Fibroblast of upper back skin (primary cell): ENCODE results near the gene PLPPR3.
A peak's percentile ranks its signal among the peaks of the same experiment; 100 is the strongest.

Experiments
- DNase-seq: peaks from one replicate; pipeline ENCODE4 v3.0.0-alpha.2; 2013

The PLPPR3 gene

DNA sequence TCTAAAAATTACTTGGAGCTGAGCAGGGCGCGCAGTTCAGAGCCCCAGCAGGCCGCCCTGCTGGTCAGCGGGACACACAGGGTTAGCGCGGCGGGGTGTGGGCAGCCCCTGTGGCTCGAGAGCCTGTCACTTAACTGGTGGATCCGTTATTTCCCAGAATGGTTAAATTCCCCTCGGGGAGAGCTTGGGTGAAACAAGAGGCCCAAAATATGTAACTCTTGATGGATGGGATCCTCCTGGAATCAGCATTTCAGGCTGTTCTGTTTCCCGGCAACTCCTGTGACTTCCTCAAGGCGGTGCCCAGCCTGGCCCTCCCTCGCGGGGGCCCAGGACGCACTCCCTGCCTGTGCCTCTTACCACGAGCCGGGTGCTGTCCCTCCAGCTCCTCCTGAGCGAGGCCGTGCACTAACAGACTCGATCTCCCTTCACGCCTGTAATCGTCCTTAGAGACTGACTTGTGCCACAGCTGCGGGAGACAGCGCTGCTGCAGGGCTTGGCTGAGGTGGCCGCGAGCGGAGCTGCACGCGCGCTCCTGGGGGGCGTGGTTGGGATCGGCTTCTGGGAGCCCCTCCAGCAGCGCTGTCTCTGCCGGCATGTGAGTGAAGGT lies 14.8 kb downstream of the PLPPR3 start:
- no peak for DNase-seq

DNA sequence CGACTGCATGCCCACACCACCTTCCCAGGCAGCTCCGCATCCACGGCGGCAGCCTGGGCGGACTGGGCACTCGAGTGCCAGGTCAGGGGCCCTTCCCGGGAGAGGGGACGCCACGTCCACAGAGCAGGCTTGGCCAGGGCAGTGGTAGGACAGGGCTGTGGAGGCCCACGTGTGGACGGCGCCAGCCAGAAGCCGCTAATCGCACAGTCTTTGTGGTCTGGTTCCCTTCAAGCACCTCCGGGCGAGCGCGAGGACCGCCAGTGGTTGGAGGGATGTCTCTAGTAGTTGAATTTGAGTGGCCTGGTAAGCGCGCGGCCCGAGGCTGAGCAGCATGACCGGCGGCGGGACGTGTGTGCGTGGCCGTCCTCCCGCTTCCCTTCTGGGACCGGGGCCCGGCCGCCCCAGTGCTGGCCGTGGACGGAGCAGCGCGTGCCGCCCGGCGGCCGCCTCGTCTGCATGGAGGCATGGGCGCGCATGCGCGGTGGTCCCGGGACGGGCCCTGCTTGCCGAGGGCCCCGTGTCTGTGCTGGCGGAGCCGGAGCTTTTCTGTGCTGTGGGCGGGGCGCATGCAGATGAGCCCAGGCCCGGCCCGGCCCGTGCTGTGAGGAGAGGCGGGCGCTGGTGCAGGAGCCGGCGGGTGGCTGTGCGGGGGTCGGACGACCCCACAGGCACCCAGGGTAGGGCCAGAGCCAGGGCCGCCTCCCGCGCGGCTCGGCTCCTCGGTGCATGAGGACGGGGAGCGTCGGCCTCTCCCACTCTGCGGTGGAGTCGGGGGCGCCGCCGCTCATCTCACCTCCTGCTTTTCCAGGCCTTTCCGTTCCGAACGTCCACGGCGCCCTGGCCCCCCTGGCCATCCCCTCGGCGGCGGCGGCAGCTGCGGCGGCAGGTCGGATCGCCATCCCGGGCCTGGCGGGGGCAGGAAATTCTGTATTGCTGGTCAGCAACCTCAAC lies 15.9 kb downstream of the PLPPR3 start:
- DNase-seq: no peak

DNA sequence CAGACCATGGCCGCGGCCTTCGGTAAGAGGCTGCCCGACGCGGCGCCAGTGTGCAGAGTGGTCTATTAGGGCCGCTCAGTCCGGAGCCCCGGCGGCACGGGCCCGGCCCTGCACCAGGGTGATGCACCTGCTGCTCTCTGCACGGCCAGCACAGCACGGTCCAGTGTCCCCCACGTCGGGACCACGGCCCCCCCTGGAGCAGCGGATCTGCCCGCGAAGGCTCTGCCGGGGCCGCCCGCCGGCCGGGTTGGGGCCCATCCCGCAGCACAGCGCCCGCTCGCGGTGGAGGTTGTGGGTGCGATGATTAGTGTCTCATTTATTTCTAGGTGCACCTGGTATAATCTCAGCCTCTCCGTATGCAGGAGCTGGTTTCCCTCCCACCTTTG lies 16.6 kb downstream of the PLPPR3 start:
- DNase-seq: no peak

DNA sequence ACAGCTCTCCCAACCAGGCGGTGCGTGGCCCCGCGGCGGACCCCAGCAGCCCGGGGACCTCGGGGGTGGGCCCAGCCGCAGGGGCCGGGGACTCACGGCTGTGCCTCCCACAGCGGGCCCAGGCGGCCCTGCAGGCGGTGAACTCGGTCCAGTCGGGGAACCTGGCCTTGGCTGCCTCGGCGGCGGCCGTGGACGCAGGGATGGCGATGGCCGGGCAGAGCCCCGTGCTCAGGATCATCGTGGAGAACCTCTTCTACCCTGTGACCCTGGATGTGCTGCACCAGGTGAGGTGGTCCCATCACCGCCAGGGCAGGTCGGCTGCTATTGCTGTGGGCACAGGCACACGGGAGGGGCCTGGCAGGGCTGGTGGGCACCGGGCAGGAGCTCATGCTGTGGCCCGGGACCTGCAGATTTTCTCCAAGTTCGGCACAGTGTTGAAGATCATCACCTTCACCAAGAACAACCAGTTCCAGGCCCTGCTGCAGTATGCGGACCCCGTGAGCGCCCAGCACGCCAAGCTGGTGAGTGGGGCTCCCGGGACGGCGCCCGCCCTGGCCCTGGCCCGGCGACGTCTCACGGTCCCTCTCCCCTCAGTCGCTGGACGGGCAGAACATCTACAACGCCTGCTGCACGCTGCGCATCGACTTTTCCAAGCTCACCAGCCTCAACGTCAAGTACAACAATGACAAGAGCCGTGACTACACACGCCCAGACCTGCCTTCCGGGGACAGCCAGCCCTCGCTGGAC lies 17.2 kb downstream of the PLPPR3 start:
- no peak for DNase-seq

DNA sequence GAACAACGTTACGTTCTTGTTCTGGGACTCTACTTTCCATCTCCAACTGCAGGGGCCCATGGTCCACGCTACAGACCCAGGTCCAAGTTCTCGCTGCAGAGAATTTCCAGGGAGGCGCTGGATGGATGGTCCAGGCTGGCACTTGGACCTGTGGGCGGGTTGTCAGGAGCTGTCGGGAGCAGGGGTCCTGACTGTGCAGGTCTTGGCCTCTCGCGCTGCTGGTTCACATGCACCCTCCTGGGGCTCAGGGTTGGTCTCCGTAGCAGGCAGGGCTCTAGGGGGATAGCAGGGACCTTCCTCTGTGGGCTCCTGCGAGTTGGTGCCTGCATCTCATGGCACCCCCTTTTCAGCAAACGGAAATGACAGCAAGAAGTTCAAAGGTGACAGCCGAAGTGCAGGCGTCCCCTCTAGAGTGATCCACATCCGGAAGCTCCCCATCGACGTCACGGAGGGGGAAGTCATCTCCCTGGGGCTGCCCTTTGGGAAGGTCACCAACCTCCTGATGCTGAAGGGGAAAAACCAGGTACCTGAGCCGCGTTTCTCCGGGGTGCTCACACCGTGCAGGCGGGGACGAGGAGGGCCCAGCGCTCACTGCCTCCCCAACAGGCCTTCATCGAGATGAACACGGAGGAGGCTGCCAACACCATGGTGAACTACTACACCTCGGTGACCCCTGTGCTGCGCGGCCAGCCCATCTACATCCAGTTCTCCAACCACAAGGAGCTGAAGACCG lies 17.9 kb downstream of the PLPPR3 start:
- no peak for DNase-seq

DNA sequence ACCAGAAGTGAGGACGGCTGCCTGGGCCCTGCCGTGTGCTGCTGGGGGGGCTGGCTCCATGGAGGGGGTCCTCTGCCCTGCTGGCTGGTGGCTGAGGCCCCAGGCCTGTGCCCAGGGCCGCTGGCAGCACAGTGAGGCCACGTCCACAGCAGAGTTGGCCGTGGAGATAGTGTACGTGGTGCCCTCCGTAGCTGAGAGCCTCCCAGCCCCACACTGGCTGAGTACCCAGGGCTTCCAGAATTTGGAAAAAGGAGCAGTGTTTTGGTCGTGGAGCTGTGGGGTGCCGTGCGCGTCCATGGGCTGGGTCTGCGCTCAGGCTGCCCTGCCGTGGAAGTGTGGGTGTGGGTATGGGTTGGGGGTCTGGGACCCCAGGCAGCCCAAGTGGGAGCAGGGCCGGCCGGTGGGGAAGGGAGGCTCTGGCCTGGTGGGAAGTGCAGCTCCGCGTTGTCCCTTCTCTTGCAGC lies 18.6 kb downstream of the PLPPR3 start:
- DNase-seq: no peak

DNA sequence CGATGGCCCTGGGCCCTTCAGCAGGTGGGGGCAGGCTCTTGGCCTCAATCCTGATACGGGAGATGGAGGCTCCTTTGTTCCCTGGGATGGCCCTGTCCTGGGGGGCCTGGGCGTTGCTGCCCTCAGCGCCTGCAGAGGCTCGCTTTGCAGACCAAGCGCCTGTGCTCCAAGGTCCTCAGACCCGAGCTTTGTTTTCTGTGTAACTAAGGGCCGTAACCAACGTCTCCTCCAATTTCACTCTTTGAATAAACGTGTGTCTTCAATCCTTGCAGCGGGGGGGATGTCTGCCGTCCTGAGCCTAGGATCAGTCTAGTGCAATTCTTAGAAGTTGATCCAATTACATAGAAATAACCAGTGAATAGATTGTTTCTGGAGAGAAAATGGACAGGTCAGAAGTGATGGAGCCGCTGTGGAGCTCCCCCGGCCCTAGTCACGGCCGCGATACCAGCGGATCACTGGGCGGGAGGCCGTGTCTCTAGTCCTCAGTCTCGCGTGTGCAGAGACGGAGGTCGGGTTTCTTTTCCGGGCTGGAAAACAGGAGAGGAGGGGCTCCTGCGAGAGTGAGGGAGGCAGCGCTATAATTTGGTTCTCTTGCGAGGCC lies 19.2 kb downstream of the PLPPR3 start:
- DNase-seq: no peak

DNA sequence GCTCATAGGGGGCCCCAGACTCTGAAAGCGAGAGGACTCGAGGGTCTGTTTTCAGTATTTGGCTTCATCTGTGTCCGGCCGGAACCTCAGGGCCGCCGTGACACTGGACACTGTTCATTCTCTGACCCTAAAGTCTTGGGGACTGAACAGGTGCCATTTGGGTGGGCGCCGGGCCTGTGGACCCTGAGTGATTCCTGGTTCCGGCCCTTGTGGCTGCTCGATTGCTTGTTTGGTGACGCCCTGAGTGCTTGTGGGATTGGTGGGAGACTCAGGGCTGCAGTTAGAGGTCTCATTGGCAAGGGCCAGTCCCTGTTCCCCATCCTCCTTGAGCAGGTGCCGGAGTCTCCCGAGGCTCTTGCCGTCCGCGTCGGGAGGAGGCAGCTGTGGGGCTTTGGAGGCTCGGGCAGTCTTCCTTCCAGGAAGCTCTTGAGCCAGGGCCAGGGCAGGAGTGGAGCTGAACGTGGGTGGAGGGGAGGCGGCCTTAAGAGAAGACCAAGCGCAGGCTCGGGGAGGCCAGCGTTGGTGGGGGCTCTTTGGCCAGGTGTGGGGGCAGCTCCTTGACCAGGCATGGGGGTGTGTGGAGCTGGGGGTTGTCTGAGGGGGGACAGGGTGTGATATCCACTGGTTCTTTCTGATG lies 19.8 kb downstream of the PLPPR3 start:
- DNase-seq: no peak

DNA sequence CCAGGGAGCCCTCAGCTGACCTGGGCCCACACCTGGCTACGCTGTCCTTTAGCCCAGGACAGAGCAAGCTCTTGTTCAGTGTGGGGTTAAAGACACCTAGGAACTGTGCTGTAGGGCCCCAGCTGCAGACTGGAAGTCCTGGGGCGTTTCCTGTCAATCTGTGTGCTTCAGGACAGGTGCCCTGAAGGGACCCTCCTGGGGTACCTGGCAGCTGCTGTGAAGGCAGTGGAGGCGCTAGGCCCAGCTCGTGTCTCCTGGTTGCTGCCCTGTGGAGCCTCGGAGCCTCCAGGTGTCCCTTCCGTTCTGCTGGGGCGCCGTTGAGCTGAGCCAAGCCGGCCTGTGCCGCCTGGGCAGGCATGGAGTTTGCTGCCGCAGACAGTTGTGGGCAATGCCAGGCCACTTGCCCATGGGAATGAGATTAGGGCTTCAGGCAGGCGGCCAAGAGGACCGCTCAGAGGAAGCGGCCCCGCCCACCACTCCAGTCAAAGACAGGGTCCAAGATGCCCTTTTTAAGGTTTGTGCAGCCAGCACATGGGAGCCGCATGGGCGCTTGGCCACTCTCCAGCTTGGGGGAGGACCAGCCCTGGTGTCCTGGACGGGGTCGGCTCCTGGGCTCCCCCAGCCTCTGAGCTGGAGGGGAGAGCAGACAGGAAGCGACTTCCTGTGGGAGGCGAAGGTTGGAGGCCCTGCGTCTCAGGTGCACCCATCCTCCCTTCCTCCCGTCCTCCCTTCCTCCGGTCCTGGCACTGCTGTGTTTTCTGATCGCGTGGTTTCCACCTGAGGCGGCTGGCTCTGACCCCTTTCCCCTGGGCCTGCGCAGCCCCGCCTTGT lies 20.5 kb downstream of the PLPPR3 start:
- no peak for DNase-seq

DNA sequence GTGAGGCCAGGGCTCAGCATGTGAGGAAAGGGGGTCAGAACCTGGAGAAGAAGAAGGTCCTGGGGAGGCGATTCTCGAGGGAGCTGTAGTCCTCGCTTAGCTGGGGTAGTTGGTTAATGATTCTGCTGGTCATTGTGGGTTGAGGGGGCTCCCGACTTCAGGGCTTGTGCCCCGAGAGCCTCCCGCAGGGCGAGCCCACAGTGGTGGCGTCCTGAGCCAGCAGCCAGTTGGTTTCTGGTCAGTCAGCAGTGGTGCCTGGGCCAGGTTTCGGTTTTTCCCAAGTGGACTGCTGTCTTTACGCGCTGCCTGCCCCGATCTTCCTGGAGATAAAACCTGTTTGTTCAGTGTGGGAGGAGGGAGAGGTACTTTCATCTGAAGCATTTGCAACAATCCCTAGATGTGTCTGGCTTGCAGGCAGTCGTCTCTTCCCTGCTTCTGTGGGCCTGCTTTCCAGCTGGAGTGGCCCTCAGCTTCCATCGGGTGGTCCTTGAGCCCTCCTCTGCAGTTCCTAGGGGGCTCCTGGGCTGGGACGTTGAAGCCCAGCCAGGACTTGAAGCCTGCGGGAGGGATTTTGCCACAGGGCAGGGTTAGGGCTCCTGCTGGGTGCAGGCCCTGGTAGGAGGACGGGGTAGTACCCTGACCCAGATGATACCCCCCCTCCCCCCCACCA lies 21.3 kb downstream of the PLPPR3 start:
- DNase-seq: no peak

DNA sequence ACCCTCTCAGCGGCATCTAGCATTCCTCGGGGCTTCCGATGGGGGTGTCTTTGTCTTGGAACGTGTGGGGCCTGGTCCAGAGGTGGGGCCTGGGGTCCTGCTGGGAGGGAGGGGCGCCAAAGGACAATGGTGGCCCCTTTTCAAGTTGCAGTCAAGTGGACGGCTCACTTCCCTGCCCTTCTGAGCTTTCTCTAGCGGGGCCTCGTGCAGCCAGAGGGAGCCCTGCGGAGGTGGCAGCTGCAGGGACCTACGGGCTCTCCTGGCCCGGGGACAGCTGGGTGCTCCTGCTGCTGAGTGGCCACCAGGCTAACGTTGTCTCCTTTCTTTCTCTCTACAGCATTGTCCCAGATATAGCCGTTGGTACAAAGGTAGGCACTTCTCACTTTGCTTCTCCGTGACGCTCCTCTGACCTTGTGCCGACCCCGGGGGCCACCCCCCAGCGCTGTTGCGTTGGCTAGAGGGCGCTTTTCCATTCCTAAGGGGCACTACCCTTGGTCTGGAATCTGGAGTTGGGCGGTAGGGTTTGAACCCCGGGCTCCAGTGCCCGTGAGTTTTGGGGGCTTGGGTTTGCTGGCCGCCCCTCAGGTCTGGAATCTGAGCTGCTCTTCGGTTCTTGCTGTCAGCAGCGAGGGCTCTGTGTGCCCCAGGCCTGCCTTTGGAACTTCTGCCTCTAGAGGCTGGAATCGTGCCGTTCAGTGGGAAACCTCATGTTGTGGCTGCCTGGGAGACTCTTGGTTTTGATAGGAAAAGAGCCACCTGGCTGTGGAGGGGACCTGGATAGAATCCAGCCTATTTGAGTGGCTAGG lies 22.5 kb downstream of the PLPPR3 start:
- DNase-seq: peak; percentile 59

DNA sequence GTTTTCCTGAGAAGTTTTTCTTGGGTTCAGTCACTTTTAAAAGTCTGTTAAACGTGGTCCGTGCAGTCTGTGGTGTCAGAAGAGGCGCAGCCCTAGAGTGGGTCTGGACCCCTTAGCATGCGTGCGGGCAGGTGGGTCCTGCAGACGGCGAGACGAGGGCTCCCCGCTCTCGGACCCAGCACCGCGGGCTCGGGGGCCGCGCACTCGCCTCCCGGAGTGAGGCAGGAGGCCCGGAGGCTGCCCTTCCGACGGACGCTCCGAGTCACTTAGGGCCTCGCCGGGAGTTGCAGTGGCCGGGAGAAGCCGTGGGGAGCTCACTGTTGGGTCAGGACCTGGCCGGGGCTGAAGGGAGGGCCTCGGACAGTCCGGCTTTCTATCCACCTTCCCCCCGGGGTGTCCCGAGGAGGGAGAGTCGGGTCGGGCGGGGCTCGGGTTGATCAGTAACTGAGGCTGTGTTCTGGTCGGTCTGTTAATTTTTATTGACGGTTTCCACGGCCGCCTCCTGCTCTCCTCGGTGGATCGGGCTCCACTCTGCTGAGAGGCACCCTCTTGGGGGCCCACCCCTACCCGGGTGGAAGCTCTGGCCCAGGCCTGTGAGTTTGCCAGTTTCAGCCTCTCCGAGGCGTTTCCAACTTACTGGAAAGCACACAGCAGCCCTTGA lies 23.2 kb downstream of the PLPPR3 start:
- no peak for DNase-seq

DNA sequence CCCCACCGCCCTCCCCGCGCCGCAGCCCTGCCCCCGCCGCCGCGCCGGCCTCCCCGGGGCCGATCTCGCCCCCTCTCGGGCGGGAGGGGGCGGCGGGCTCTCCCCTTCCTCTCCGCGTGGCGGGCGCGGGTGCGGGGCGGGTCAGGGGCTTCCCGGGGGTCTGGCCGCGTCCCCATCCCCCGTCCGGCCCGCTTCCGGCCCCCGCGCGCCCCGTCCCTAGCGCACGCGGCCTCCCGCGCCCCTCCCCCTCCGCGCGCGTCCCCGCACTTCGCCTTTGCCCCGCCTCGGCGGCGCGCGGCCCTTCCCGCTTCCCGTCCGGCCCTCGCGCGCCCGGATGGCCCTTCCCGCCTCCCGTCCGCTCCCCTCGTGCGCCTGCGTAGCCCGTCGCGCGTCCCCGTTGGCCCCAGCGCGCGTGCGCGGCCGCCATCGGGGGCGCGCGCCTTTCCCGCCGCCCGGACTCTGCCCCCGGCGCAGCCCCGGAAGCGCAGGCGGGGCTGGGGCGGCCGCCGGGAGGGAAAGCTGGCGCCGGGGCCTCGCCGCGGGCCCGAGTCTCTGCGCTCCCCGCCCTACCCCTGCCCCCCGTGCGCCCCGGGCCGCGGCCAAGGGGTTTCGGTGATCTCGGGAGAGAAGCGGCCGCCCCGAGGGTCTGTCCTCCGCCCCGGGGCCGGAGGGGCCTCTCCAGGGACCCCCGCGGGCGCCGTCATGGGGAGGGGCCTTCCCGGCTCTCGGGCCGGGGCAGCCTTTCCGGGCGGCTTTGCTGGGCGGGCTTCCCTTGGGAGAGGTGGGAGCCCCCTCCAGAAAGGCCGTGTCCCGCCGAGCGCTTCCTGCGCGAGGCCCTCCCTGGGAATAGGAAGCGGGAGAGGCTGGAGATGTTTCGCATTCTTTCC lies 24.0 kb downstream of the PLPPR3 start:
- DNase-seq: peak; percentile 89

DNA sequence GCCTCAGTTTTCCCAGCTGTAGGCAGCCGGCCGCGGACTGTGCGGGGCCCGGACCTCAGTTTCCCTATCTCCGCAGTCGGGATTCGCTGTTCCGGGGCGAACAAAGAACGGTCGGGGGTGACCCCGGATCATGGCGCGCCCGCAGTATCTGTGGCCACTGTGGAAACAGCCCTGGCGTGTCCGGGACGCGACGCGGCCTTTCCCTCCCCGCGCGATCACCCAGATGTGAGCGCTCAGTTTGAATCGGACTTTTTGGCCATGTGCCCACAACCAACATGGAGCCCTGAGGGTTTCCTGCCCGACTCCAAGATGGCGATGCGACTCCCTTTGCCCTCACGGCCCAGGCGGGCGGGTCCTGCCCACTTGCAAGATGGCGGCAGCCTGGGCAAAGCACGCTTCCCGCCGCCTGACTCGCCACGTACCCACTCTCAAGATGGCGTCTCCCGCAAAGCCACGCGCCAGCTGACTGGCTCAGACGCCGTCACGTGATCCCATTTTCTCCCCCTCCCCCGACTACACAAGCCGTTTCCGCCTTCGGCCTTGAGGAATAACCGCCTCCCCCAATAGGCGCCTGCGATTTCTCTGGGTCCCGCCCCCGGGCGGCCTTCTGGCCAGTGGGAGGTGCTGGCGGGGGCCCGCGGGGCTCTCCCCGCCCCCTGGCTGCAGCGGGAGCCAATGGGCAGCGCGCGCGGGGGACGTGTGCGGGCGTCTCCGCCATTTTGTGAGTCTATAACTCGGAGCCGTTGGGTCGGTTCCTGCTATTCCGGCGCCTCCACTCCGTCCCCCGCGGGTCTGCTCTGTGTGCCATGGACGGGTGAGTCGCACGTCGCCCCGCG lies 24.8 kb downstream of the PLPPR3 start, which contains the start of gene PTBP1:
Gene PTBP1 (plus strand): TSS at position 761 of the 836 bp plus-strand sequence. CDS start 46 bp downstream, at position 807.
- DNase-seq: peak; percentile 100

DNA sequence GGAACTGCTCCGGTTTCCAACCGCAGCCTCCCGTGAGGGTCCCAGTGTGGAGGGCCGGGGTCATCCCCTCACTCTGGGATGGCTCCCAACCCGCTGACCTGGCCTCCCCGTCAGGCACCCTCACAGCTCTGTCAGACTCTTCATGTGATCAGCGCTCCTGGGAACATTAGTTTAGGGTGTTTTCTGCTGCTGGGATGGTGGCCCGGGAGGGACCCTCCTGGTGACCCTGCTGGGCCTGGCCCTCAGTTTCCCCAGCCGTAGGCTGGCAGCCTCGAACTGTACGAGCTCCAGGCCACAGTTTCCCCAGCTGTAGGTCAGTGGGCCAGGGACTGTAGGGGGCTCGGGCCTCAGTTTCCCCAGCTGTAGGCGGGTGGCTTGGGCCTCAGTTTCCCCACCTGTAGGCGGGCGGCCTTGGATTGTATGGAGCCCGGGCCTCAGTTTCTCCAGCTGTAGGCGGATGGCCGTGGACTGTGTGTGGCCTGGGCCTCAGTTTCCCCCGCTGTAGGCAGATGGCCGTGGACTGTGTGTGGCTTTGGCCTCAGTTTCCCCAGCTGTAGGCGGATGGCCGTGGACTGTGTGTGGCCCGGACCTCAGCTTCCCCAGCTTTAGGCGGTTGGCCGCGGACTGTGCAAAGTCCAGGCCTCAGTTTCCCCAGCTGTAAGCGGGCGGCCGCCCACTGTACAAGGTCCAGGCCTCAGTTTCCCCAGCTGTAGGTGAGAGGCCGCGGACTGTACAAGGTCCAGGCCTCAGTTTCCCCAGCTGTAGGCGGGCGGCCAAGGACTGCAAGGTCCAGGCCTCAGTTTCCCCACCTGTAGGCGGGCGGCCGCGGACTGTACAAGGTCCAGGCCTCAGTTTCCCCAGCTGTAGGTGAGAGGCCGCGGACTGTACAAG lies 25.8 kb downstream of the PLPPR3 start:
- no peak for DNase-seq
